SKM-1 treated with dmso at 0.1 percent for 144 hours (cell line): ENCODE measurements around the gene PRKN.

ENCODE experiments used
- DNase-seq: peaks from one replicate; lab custom pipeline; 2025; ENCODE audit not compliant: unreplicated experiment; lab: John Stamatoyannopoulos, UW

Gene PRKN

DNA sequence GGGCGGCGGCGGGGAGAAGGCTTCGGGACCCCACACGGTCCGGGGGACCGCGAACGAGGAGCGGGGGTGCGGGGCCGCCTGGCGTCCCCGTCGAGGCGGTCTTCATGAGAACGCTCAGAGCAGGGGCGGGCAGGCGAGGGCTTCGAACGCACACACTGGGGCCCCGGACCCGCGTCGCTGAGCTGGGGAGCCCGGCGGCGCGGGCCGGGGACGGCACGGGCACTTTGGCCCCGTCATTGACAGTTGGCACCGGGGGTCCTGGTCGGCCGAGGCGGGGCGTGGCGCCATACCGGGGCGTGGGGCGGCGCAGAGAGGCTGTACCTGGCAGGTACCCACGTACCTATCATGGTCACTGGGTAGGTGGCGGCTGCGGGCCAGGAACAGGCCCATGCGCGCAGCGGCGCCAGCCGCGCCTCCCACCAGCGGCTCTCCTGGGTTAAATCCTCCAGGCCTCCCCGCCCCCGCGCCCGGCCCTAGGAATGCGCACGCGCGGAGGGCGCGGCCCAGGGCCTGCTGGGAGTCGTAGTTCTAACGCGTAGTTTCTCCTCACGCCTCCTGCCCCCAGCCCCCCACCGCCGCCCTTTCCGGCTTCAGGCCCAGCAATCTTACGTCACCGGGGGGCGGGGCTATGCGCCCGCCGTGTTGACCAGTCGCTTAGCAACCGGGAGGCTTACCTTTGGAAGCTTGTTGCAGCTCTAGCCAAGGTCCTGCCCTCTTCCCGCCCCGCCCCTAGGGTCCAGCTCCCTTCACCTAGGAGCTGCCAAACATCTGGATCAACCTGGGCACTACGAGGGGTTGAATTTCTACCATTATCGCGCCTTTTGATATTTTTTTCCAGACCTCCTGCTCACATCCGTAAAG, at the start of gene PRKN, which contains the start of gene PACRG:
Gene PRKN (minus strand): TSS at position 445 of the 861 bp plus-strand sequence.
Gene PACRG (plus strand): TSS at position 653 of the 861 bp plus-strand sequence.
- peak; percentile 94 for DNase-seq

GRCh38 chr6:162777091-162777490, 49.5 kb upstream of the PRKN start:
- no peak for DNase-seq

DNA sequence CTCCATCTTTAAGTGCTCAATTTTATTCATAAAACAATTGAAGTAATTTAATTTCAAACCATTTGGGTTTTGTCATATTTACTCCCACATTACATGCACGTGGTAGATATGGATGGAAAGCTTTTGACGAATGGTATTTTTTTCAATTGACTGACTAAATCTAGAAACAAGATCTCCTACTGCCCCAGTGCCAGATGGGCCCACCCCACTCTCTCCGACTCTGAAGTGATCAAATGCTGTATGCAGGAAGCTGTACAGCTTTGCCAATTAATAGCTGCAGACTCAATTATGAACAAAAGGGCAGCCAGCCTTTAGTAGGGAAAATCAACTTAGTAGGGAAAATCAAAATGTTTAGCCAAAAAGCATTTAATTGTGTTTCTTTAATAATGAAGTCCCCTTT, 46.4 kb upstream of the PRKN start:
- no peak for DNase-seq

DNA sequence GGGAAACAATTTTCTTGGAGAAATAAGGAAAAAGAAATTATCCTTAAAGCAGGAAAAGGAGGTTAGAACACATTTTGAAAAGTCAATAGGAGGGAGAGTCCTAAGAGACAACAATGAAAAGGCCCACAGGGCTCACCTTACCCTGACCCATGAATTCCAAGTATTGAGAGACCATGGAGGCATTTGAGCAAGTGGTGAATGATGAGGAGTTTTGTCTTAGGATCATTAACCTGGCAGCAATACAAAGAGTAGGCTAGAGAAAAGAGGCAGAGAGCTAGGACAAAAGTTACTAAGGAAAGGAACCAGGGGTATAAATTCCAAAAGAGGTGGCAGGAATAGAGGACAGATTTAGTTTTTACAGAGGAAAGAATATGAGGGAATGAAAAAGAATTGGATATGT, 44.9 kb upstream of the PRKN start:
- DNase-seq: no peak

- DNase-seq: no peak
These were observed 43.4 kb upstream of the PRKN start for GRCh38 chr6:162770955-162771354.

GRCh38 chr6:162770136-162770535, 42.6 kb upstream of the PRKN start:
- no peak for DNase-seq

- DNase-seq: no peak
These were observed 26.2 kb upstream of the PRKN start for GRCh38 chr6:162753775-162754174.

GRCh38 chr6:162751211-162751859, 23.8 kb upstream of the PRKN start:
- no peak for DNase-seq

DNA sequence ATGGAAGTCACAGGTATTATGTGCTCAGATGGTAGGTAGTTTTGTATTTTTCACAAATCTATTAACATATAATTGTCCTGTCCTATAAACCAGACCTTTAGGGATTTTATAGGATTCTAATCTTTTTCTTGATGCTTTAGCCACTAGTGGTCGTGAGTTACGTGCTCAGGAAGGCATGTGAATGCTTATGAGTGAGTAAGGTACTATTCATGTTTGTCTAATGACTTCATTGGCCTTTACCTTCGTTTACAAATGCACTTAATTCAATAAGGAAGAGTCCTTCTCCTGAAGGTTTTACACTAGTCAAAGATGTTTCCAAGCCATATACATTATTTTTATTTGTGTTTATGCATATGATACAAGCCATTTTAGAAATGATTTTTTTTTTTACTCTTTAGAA, 23.2 kb upstream of the PRKN start:
- DNase-seq: no peak

GRCh38 chr6:162736961-162737360, 9.4 kb upstream of the PRKN start:
- no peak for DNase-seq

- peak; percentile 16 for DNase-seq
These were observed 5.9 kb upstream of the PRKN start for GRCh38 chr6:162733489-162733888.

- DNase-seq: no peak
These were observed 2.9 kb upstream of the PRKN start for GRCh38 chr6:162730502-162730901.

GRCh38 chr6:162728706-162729105, 1.1 kb upstream of the PRKN start:
- DNase-seq: no peak

- no peak for DNase-seq
These were observed 631 bp upstream of the PRKN start for GRCh38 chr6:162728197-162728596.

DNA sequence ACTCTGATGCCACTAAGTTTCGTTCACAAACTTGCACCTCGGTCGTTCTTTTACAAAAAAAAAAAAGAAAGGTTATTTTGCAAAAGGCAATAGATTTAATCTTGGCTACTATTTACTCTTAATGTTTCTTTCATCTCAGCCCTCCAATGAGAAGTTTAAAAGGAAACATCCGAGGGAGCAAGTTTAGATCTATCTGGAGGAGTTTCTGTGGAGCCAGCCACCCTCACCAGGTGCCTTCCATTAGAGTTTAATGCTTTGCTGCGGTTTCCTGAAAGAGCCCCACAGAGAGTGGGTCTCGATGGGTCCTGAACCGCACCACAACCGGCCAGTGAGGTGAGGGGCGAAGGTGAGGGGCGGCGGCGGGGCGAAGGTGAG, 632 bp downstream of the PRKN start:
- no peak for DNase-seq

DNA sequence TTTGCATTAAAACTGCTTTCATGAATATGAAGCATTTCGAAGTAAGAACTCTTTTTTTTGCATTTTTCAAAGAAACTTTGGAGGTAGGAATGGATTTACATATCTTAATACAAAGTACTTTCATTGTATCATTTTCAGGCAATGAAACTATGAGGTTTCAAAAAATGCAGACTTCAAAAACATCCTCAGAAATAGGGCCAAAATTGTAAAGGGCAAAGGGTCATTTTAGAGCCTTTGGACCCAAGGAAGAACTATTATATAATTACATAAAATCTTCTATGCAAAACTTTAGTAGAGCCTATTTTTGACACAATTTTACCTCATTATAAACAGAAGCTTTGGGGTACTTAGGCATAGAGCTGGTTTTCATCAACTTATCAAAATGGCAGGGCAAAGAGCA, 4.9 kb downstream of the PRKN start:
- DNase-seq: no peak

GRCh38 chr6:162722226-162722625, 5.3 kb downstream of the PRKN start:
- no peak for DNase-seq

DNA sequence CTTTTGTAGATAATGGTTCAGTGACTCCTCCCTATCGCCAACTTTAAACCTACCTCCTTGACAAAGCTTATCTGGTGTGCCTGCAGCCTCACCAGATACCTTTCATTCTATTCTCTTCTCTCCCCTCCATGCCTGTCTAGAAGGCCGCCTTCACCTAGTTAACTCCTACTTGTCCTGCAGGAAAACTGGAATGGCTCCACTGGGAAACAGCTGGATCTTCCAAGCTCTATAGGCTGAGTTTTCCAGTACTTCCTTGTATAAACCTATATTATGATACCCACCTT, 6.2 kb downstream of the PRKN start:
- DNase-seq: no peak

DNA sequence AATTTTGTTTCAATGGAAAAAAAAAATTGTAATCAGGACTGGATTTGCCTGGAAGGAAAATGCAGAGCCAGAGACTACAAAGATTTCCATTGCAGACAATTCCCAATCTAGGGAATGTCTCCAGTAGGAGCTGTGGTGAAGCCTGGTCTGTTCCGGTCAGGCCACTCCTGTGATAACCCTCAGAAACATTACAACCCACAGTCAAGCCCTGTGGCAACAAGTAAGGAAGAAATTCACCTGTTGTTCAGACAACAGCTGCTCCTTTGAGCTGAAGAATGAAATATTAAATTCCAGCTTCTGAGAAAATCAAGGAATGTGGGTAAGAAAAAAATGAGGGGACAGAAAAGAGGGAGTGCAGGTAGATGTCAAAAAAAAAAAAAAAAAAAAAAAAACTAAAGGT, 8.0 kb downstream of the PRKN start:
- no peak for DNase-seq

GRCh38 chr6:162715601-162716000, 12.0 kb downstream of the PRKN start:
- DNase-seq: no peak

GRCh38 chr6:162713974-162714780, 13.4 kb downstream of the PRKN start:
- no peak for DNase-seq

GRCh38 chr6:162712694-162713093, 14.9 kb downstream of the PRKN start:
- peak; percentile 12 for DNase-seq
